NCI-H748 (cell line): ENCODE data around the gene MYMK.

ENCODE experiments used
- DNase-seq: peaks from one replicate; lab custom pipeline; 2025; ENCODE audit not compliant: unreplicated experiment; lab: John Stamatoyannopoulos, UW

MYMK gene

GRCh38 chr9:133519693-133520092 is 5.1 kb downstream of the MYMK start:
- DNase-seq: no peak

GRCh38 chr9:133518706-133519449 is 5.9 kb downstream of the MYMK start:
- DNase-seq: no peak

- DNase-seq: no peak
These were observed 6.6 kb downstream of the MYMK start for GRCh38 chr9:133518200-133518599.

- DNase-seq: no peak
These were observed 7.0 kb downstream of the MYMK start for GRCh38 chr9:133517711-133518110.

- DNase-seq: no peak
These were observed 7.8 kb downstream of the MYMK start for GRCh38 chr9:133516961-133517350.

- DNase-seq: no peak
These were observed 8.4 kb downstream of the MYMK start for GRCh38 chr9:133516256-133516960.

- no peak for DNase-seq
These were observed 9.0 kb downstream of the MYMK start for GRCh38 chr9:133515615-133516255.

GRCh38 chr9:133515240-133515610 is 9.5 kb downstream of the MYMK start:
- no peak for DNase-seq

GRCh38 chr9:133514460-133515239 is 10.1 kb downstream of the MYMK start:
- DNase-seq: no peak

GRCh38 chr9:133513214-133514100 is 11.3 kb downstream of the MYMK start:
- DNase-seq: no peak

- no peak for DNase-seq
These were observed 12.2 kb downstream of the MYMK start for GRCh38 chr9:133512253-133513213.

GRCh38 chr9:133511607-133512006 is 13.2 kb downstream of the MYMK start:
- DNase-seq: no peak

- DNase-seq: no peak
These were observed 13.7 kb downstream of the MYMK start for GRCh38 chr9:133510926-133511505.

GRCh38 chr9:133509179-133510083 is 15.3 kb downstream of the MYMK start:
- peak; percentile 96 for DNase-seq

- no peak for DNase-seq
These were observed 16.7 kb downstream of the MYMK start for GRCh38 chr9:133508046-133508445.

- no peak for DNase-seq
These were observed 17.4 kb downstream of the MYMK start for GRCh38 chr9:133507246-133507965.

- DNase-seq: peak; percentile 62
These were observed 18.1 kb downstream of the MYMK start for GRCh38 chr9:133506653-133507038.
